HG03196 (cell line): ENCODE data around the gene IHH.

Experiments
- ATAC-seq: cut with Tn5 transposase; IDR thresholded peaks from one replicate; pipeline ENCODE4 v1.9.1; 2021; ENCODE audit not compliant: unreplicated experiment

The IHH gene

GRCh38 chr2:219041252-219041651, 19.5 kb downstream of the IHH start, which contains the start of gene CFAP65:
CFAP65 (minus strand) TSS chr2:219041516; CDS start chr2:219039048, 2,468 bp downstream.
- ATAC-seq, result no peak

GRCh38 chr2:219038600-219038999, 22.1 kb downstream of the IHH start:
- no peak for ATAC-seq

- no peak for ATAC-seq
Observed at GRCh38 chr2:219037783-219038499, 22.8 kb downstream of the IHH start.

GRCh38 chr2:219035942-219036341, 24.8 kb downstream of the IHH start:
- ATAC-seq, result no peak

- ATAC-seq, result no peak
Observed at GRCh38 chr2:219034823-219035222, 25.9 kb downstream of the IHH start.

- ATAC-seq, result no peak
Observed at GRCh38 chr2:219032051-219032745, 28.5 kb downstream of the IHH start.

GRCh38 chr2:219031005-219031738, 29.5 kb downstream of the IHH start:
- ATAC-seq, result no peak

GRCh38 chr2:219030177-219030940, 30.4 kb downstream of the IHH start:
- ATAC-seq, result no peak

- peak; percentile 57 for ATAC-seq
Observed at GRCh38 chr2:219029829-219030165, 30.9 kb downstream of the IHH start.

GRCh38 chr2:219028996-219029828, 31.5 kb downstream of the IHH start:
- ATAC-seq, result no peak

GRCh38 chr2:219028141-219028540, 32.6 kb downstream of the IHH start:
- no peak for ATAC-seq

- ATAC-seq, result no peak
Observed at GRCh38 chr2:219027511-219028055, 33.1 kb downstream of the IHH start.

- no peak for ATAC-seq
Observed at GRCh38 chr2:219026946-219027345, 33.8 kb downstream of the IHH start.

GRCh38 chr2:219025637-219026585, 34.8 kb downstream of the IHH start:
- ATAC-seq, result no peak

- ATAC-seq, result no peak
Observed at GRCh38 chr2:219024059-219024458, 36.7 kb downstream of the IHH start.

- no peak for ATAC-seq
Observed at GRCh38 chr2:219023045-219023605, 37.6 kb downstream of the IHH start.

GRCh38 chr2:219022616-219023015, 38.1 kb downstream of the IHH start:
- ATAC-seq, result no peak

- ATAC-seq, result no peak
Observed at GRCh38 chr2:219022041-219022440, 38.7 kb downstream of the IHH start.

- ATAC-seq, result no peak
Observed at GRCh38 chr2:219021591-219021990, 39.1 kb downstream of the IHH start.
